ENCODE measurements around the gene SLC6A18. TPM values are rescaled to one million over a fixed set of nuclear protein-coding genes. Genes with fewer than 3 reads are reported as not detected.
"Not testable (repeated sequence)": the region's sequence is repeated elsewhere in the genome, so short reads cannot be mapped to it uniquely, and the experiment has no call there.

SLC6A18 gene
- total RNA-seq, 1 donor from 2014 or later = not detected

DNA sequence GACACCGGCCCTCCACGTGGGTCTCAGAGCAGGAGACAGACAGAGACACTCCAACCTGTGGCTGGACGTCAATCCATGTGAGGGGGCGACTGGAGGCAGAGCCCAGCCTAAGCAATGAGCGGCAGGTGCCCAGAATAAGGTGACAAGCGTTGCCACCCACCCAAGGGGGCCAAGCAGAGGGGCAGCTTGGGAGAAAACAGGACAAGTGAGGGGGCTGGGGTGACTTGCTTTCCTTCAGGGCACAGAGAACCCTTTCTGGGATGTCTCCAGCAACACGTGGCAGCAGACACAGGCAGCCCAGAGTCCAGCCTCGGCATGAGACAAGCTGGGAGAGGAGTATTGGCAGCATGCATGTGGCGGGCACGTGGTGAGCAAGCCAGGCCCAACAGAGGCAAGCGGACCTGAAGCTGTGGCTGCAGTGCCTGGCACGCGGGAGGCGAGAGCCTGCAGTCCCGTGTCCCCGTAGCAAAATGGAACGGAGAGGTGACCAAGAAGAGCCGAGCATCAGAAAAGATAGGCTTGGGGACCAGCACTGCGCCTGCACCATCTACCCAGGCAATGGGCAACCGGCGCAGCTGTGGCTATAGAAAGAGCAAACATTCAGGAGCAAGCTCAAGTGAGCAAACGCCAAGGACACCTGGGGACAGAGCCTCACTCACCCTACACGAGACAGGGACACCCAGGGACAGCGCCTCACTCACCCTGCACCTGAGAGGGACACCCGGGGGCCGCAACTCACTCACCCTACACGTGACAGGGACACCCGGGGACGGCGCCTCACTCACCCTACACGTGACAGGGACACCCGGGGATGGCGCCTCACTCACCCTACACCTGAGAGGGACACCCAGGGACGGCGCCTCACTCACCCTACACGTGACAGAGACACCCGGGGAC is 63.5 kb downstream of the SLC6A18 start:
- no peak for DNase-seq (ENCODE audit: low read depth in 2 of 2)

DNA sequence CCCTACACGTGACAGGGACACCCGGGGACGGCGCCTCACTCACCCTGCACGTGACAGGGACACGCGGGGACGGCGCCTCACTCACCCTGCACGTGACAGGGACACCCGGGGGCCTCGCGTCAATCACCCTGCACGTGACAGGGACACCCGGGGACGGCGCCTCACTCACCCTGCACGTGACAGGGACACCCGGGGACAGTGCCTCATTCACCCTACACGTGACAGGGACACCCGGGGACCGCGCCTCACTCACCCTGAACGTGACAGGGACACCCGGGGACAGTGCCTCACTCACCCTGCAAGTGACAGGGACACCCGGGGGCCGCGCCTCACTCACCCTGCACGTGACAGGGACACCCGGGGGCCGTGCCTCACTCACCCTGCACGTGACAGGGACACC is 64.4 kb downstream of the SLC6A18 start:
- not testable (repeated sequence) for DNase-seq (ENCODE audit: low read depth in 2 of 2)

DNA sequence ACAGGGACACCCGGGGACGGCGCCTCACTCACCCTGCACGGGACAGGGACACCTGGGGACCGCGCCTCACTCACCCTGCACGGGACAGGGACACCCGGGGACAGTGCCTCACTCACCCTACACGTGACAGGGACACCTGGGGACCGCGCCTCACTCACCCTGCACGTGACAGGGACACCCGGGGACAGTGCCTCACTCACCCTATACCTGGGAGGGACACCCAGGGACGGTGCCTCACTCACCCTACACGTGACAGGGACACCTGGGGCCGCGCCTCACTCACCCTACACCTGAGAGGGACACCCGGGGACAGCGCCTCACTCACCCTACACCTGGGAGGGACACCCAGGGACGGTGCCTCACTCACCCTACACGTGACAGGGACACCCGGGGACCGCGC is 65.8 kb downstream of the SLC6A18 start:
- DNase-seq (ENCODE audit: low read depth in 2 of 2) = not testable (repeated sequence)

DNA sequence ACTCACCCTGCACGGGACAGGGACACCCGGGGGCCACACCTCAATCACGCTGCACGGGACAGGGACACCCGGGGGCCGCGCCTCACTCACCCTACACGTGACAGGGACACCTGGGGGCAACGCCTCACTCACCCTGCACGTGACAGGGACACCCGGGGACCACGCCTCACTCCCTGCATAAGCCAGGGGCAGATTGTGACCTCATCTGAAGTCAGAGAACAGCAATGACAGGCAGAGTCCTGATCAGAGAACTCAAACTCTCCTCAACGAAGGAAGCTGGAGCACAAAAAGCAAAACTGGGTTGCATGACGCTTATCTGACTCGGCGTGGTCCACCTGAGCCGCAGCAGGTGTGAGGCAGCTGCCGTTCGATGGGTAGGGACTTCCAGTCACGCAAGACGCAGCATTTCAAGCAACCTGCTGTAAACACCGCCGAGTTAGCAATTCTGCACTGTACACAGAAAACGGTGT is 66.5 kb downstream of the SLC6A18 start:
- no peak for DNase-seq (ENCODE audit: low read depth in 2 of 2)

DNA sequence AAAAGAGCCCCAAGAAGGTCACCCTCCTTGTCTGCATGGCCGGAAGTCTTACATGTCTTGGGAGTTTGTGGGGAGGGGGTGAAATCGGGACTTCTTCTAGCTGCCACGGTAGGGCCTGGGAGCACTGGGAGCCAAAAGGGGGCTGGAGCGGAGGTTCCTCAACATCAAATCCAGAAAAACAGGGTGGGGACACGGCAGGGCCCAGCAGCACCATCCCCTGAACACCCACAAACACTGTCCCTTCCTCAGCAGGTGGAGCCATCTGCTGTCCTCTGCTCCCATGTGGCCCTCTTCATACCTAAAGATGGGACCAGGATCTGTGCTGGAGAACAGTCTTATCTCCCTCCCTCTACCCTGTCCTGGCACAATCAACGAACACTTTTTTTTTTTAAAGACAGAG is 67.0 kb downstream of the SLC6A18 start:
- DNase-seq (ENCODE audit: low read depth in 2 of 2) = no peak

DNA sequence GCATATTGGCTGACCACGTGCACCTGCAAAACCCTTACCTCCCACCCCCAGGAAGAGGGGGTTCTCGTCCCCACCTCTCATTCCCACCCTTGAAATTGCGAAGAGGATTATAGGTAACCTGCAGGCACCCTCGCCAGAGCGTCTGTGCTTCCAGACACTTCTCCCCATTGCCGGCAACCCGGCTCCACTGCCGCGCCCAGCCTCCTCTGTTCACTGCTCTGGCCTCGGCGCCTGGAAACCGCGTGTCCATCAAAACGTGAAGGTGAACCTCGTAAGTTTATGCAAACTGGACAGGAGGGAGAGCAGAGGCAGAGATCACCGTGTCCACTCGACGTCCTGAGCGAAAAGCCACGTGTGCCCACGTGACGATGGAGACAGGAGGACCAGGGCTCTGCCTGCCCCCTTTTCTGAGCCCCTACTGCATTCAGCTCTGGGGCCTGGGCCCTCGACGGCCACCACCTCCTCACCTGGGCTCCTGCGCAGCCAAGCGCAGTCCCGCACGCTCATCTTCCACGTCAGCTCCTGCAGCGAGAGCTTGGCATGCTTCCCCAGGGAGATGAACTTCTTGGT is 67.8 kb downstream of the SLC6A18 start:
- DNase-seq (ENCODE audit: low read depth in 2 of 2) = no peak

DNA sequence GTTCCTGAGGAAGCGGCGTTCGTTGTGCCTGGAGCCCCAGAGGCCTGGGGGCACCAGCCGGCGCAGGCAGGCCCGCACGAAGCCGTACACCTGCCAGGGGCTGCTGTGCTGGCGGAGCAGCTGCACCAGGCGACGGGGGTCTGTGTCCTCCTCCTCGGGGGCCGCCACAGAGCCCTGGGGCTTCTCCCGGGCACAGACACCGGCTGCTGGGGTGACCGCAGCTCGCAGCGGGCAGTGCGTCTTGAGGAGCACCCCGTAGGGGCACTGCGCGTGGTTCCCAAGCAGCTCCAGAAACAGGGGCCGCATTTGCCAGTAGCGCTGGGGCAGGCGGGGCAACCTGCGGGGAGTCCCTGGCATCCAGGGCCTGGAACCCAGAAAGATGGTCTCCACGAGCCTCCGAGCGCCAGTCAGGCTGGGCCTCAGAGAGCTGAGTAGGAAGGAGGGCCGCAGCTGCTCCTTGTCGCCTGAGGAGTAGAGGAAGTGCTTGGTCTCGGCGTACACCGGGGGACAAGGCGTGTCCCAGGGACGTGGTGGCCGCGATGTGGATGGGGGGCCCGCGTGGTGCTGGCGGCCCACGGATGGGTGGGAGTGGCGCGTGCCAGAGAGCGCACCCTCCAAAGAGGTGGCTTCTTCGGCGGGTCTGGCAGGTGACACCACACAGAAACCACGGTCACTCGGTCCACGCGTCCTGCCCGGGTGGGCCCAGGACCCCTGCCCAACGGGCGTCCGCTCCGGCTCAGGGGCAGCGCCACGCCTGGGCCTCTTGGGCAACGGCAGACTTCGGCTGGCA is 68.4 kb downstream of the SLC6A18 start:
- DNase-seq (ENCODE audit: low read depth in 2 of 2) = no peak

DNA sequence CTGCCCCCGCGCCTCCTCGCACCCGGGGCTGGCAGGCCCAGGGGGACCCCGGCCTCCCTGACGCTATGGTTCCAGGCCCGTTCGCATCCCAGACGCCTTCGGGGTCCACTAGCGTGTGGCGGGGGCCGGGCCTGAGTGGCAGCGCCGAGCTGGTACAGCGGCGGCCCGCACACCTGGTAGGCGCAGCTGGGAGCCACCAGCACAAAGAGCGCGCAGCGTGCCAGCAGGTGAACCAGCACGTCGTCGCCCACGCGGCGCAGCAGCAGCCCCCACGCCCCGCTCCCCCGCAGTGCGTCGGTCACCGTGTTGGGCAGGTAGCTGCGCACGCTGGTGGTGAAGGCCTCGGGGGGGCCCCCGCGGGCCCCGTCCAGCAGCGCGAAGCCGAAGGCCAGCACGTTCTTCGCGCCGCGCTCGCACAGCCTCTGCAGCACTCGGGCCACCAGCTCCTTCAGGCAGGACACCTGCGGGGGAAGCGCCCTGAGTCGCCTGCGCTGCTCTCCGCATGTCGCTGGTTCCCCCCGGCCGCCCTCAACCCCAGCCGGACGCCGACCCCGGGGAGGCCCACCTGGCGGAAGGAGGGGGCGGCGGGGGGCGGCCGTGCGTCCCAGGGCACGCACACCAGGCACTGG is 69.1 kb downstream of the SLC6A18 start:
- no peak for DNase-seq (ENCODE audit: low read depth in 2 of 2)

DNA sequence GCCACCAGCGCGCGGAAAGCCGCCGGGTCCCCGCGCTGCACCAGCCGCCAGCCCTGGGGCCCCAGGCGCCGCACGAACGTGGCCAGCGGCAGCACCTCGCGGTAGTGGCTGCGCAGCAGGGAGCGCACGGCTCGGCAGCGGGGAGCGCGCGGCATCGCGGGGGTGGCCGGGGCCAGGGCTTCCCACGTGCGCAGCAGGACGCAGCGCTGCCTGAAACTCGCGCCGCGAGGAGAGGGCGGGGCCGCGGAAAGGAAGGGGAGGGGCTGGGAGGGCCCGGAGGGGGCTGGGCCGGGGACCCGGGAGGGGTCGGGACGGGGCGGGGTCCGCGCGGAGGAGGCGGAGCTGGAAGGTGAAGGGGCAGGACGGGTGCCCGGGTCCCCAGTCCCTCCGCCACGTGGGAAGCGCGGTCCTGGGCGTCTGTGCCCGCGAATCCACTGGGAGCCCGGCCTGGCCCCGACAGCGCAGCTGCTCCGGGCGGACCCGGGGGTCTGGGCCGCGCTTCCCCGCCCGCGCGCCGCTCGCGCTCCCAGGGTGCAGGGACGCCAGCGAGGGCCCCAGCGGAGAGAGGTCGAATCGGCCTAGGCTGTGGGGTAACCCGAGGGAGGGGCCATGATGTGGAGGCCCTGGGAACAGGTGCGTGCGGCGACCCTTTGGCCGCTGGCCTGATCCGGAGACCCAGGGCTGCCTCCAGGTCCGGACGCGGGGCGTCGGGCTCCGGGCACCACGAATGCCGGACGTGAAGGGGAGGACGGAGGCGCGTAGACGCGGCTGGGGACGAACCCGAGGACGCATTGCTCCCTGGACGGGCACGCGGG is 69.9 kb downstream of the SLC6A18 start, which contains the start of gene TERT:
Gene TERT (minus strand): TSS at position 234 of the 815 bp plus-strand sequence. CDS start 79 bp downstream, at position 155.
- no peak for DNase-seq (ENCODE audit: low read depth in 2 of 2)

DNA sequence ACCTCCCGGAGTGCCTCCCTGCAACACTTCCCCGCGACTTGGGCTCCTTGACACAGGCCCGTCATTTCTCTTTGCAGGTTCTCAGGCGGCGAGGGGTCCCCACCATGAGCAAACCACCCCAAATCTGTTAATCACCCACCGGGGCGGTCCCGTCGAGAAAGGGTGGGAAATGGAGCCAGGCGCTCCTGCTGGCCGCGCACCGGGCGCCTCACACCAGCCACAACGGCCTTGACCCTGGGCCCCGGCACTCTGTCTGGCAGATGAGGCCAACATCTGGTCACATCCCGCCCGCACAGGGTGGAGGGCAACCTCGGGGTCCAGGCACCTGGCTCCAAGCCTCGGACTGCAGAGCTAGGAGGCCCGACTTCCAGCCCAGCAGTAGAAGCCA is 70.5 kb downstream of the SLC6A18 start:
- no peak for DNase-seq (ENCODE audit: low read depth in 2 of 2)

Other genes with a start within 250 kb of the SLC6A18 start
- 0.22 and 0.79 TPM in 2 replicates for gene NKD2, start 216.6 kb upstream of the SLC6A18 start, total RNA-seq
- gene SLC12A7, start 113.3 kb upstream of the SLC6A18 start, total RNA-seq = 13.9 and 32.5 TPM in 2 replicates
- not detected in 2 replicates for gene SLC6A19, start 23.8 kb upstream of the SLC6A18 start, total RNA-seq
- not detected in 2 replicates for gene TERT, start 69.7 kb downstream of the SLC6A18 start, total RNA-seq
- 211 and 357 TPM in 2 replicates for gene CLPTM1L, start 119.7 kb downstream of the SLC6A18 start, total RNA-seq
- not detected in 2 replicates for gene SLC6A3, start 220.1 kb downstream of the SLC6A18 start, total RNA-seq